Activated CD8-positive, alpha-beta T cell treated with anti-CD3 and anti-CD28 coated beads for 36 hours (primary cell): ENCODE data around the gene TTLL3. TPM values are rescaled to one million over a fixed set of nuclear protein-coding genes. Genes with fewer than 3 reads are reported as not detected.

Source experiments
- ATAC-seq: fragments of 200-7000 bp; cut with Tn5 transposase; one replicate; pipeline ENCODE4 v1.10.0; 2021; ENCODE audit warnings: mild to moderate bottlenecking, moderate library complexity
- CTCF ChIA-PET: fragments of 350-600 bp; sonication (Branson Sonifier 250); formaldehyde crosslinking; loops from one replicate; lab custom pipeline; 2021; ENCODE audit warnings: antibody characterized with exemption; lab: Charles Lee
- POLR2A ChIA-PET: fragments of 350-600 bp; sonication (Branson Sonifier 250); formaldehyde crosslinking; loops from one replicate; lab custom pipeline; 2021; ENCODE audit warnings: antibody characterized with exemption; lab: Charles Lee
- DNase-seq: peaks from one replicate; pipeline ENCODE4 v3.0.0-alpha.2; 2020
- H3K27ac Mint-ChIP-seq: one replicate; pipeline ENCODE4 v1.8.0; 2021; ENCODE audit warnings: mild to moderate bottlenecking, mixed read lengths
- H3K27me3 Mint-ChIP-seq: one replicate; pipeline ENCODE4 v1.8.0; 2021; ENCODE audit warnings: mixed read lengths
- H3K36me3 Mint-ChIP-seq: one replicate; pipeline ENCODE4 v1.8.0; 2021; ENCODE audit warnings: low read depth, mixed read lengths
- H3K4me1 Mint-ChIP-seq: one replicate; pipeline ENCODE4 v1.8.0; 2021; ENCODE audit warnings: low read depth, mixed read lengths
- H3K4me3 Mint-ChIP-seq: one replicate; pipeline ENCODE4 v1.8.0; 2021; ENCODE audit warnings: mild to moderate bottlenecking, moderate library complexity, mixed read lengths
- H3K9me3 Mint-ChIP-seq: one replicate; pipeline ENCODE4 v1.8.0; 2021; ENCODE audit warnings: mixed read lengths
- CTCF ChIP-seq: fragments of 200-600 bp; IDR thresholded peaks from one replicate; pipeline ENCODE4 v1.8.0; 2022; ENCODE audit warnings: antibody characterized with exemption, mild to moderate bottlenecking
- intact Hi-C: fragments of 100-400 bp; cut with micrococcal nuclease; formaldehyde crosslinking; loops from one replicate; pipeline ENCODE4 v1.10.0; 2022
- total RNA-seq, 2 experiments: library from RNA; stranded (reverse); gene quantifications; one replicate each; pipeline ENCODE4 v1.2.3, GENCODE V29; 2021

Gene TTLL3
- total RNA-seq, 2 experiments from 2014 or later, result 52.4 to 61.1 TPM

GRCh38 chr3:9859530-9860025 is 49.5 kb downstream of the TTLL3 start:
- H3K4me1 Mint-ChIP-seq, result no peaks in the 10 kb centered on the region
- intact Hi-C loops, result no loop called here
- TF ChIP-seq CTCF, result no peak
- H3K27me3 Mint-ChIP-seq, result peaks cover 7% of the 10 kb centered on the region
- ChIA-PET CTCF (no interaction called here), POLR2A (no interaction called here)
- no peak overlapping the region for H3K27ac Mint-ChIP-seq
- DNase-seq (no peak), ATAC-seq (no peak)
- H3K4me3 Mint-ChIP-seq, result no peak overlapping the region
- H3K9me3 Mint-ChIP-seq, result no peaks in the 10 kb centered on the region
- no peaks in the 10 kb centered on the region for H3K36me3 Mint-ChIP-seq

GRCh38 chr3:9861201-9861600 is 51.1 kb downstream of the TTLL3 start:
- Mint-ChIP-seq H3K36me3 (no peaks in the 10 kb centered on the region), H3K9me3 (no peaks in the 10 kb centered on the region), H3K27me3 (peaks cover 7% of the 10 kb centered on the region), H3K4me3 (no peak overlapping the region), H3K27ac (no peak overlapping the region), H3K4me1 (no peaks in the 10 kb centered on the region)
- CTCF ChIA-PET, result no interaction called here
- DNase-seq (no peak), ATAC-seq (no peak)
- POLR2A ChIA-PET, result no interaction called here
- TF ChIP-seq CTCF, result no peak
- intact Hi-C loops, result no loop called here

GRCh38 chr3:9861626-9862130 is 51.6 kb downstream of the TTLL3 start:
- Mint-ChIP-seq H3K27me3 (peaks cover 7% of the 10 kb centered on the region), H3K36me3 (no peaks in the 10 kb centered on the region), H3K9me3 (no peaks in the 10 kb centered on the region), H3K4me3 (no peak overlapping the region), H3K4me1 (no peaks in the 10 kb centered on the region), H3K27ac (no peak overlapping the region)
- ChIA-PET CTCF (no interaction called here), POLR2A (no interaction called here)
- ATAC-seq (no peak), DNase-seq (no peak)
- intact Hi-C loops, result no loop called here
- TF ChIP-seq CTCF, result no peak

GRCh38 chr3:9862391-9863057 is 52.5 kb downstream of the TTLL3 start:
- ATAC-seq, result peak; percentile 90
- intact Hi-C loops, result no loop called here
- H3K36me3 Mint-ChIP-seq, result no peaks in the 10 kb centered on the region
- ChIA-PET CTCF (no interaction called here), POLR2A (no interaction called here)
- no peak overlapping the region for H3K27ac Mint-ChIP-seq
- peaks cover 7% of the 10 kb centered on the region for H3K27me3 Mint-ChIP-seq
- no peaks in the 10 kb centered on the region for H3K4me1 Mint-ChIP-seq
- TF ChIP-seq CTCF, result peak; percentile 39
- no peak overlapping the region for H3K4me3 Mint-ChIP-seq
- peak; percentile 46 for DNase-seq
- no peaks in the 10 kb centered on the region for H3K9me3 Mint-ChIP-seq

GRCh38 chr3:9863058-9863772 is 53.2 kb downstream of the TTLL3 start:
- DNase-seq, result no peak
- Mint-ChIP-seq H3K36me3 (no peaks in the 10 kb centered on the region), H3K27ac (no peak overlapping the region), H3K4me3 (no peak overlapping the region), H3K4me1 (no peaks in the 10 kb centered on the region), H3K27me3 (peaks cover 7% of the 10 kb centered on the region), H3K9me3 (no peaks in the 10 kb centered on the region)
- intact Hi-C loops, result no loop called here
- ATAC-seq, result peak; percentile 6
- no peak for TF ChIP-seq CTCF
- CTCF ChIA-PET, result interaction anchor here (1.3 kb wide), 1 partner anchor 71 kb away, joined by 3 read pairs; the partner anchor contains the start of gene CRELD1
- POLR2A ChIA-PET, result no interaction called here
